Measurements from ENCODE around the gene SYMPK.
A peak's percentile ranks its signal among the peaks of the same experiment; 100 is the strongest.

SYMPK gene

DNA sequence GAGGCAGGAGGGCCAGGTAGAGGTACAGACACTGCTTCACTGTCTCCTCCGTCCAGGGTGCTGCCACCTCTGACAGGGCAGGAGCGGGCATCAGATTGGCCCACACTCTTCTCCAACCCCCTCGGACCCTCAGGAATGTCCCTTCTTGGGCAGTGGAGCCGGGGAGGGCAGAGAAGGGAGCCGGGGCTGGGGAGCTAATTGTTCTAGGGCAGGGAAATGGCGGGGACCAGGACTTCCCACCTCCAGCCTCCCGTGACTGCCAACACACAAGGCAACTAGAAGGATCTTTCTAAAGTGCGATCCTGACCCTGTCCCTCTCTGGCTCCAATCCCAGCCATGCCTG, 37.7 kb downstream of the SYMPK start:
- DNase-seq (ENCODE audit: low read depth), result no peak

DNA sequence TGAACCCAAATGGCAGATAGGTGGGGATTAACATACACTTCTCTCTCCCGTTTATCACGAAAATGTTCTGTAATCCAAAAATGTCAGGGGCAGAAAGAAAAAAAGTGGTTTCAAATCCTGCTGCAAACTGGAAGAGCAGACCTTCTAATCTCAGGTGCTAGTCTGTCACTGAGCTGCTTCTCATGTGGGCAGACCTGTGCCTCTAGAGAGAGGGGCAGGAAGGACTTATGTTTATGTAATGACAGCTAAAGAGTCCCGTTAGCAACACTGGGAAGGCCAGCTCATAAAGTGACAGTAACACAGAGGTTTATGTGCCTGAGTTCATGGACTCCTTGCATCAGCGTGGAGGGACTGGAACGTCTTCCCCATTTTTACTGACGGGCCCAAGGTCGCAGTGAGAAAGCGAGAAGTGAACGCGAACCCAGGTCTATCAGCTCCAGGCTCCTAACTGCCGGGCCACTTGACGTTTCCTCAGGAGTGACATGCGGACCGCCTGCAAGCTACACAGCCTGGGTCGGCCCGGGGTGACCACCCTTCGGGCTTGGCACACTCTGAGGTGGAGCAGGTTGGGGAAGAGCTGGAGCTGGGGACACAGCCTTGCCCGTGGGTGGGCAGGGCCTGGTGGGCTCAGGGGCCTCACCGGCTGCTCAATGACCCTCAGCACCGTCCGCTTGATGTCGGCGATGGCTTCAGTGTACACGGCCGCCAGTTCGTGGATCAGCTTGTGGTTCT, 38.2 kb downstream of the SYMPK start:
- no peak for DNase-seq (ENCODE audit: low read depth)

DNA sequence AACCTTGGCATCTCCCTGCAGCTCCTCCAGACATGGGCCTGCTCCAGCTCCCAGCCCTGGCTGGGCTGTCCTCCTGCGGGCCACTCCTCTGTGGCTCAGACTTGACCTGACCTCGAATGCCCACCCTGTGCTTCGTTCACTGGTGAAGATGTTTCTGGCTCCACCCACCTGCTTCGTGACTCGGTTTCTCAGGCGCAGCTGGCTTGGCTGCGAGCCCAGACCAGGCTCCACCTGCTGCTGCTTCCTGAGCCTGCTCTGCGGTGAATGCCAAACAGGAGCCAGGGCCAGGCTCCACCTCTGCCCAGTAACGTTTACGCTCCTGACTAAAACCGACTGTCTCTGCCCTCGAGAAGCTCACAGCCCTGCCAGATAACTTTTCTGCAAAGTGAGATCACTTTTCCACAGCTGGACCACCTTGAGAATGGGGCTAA, 38.9 kb downstream of the SYMPK start:
- DNase-seq (ENCODE audit: low read depth), result no peak

DNA sequence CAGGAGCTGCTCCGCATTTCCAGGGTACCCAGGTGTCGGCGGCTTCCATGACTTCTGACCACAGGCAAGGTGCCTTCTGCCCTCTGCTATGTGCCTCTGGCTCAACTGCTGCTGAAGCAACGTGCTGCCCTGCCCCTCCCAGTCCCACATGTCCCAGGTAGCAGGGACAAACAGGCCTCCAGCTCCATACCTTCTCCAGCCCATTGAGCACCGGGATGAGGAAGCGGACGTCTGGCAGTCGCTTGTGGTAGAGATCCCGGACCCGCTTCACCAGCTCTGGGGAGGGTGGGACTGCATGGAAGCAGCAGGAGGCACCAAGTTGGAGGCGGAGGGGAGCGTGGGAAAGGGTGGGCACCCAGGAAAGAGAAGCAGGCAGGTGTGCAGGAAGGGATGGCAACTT, 39.8 kb downstream of the SYMPK start:
- no peak for DNase-seq (ENCODE audit: low read depth)

DNA sequence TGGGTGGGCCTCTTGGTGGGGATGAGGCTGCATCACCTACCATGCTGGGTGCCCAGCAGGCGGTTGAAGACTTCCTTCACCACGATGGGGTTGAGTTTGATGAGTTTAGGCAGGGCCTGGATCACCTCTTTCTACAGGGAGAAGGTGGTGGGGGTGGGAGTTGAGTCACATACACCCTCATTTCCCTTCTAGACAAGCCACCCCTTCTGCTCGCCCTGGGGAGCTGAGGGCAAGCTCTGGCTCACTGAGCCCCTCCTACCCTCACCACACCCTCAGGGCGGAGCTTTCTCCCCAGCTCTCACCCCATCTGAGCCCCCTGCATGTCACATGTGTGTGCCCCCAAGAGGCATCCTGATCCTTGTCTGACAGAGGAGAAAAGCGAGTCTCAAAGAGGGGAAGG, 40.2 kb downstream of the SYMPK start:
- DNase-seq (ENCODE audit: low read depth), result no peak

DNA sequence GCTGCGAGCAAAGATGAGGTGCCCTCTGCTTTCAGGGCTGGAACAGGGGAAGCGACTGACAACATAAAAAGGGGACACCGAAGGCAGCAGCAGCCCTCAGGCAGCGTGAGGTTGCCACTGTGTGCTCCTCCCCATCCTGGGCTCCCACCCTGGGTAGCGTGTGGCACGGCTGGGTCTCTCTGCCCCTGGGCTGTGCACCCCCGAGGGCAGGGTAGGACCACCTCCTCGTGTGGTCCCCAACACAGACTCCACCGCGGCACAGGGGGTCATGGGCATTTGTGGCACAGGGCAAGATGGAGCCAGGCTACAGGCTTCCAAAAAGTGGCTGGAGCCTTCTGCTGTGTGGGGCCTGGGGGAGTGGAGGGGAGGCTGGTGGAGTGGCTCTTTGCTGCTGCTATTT, 41.4 kb downstream of the SYMPK start:
- no peak for DNase-seq (ENCODE audit: low read depth)

DNA sequence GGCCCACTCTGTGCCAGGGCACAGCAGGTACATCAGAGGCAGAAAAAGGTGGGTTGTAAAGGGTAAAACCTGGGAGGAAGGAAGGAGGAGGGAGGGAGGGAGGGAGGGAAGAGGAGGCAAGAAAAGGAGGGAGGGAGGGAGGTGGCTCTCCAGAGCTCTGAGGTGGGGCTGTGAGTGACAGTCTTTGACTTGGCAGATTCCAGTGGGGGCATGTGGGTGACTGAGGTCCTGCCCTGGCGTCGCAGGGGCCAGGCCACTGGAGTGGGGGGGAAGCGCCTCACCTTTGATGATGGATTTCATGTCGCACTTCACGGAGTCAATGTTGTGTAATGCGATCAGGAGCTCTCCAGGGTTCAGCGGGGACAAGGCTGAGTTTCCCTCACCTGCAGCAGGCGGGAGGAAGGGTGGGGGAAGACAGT, 41.8 kb downstream of the SYMPK start:
- DNase-seq (ENCODE audit: low read depth), result no peak

DNA sequence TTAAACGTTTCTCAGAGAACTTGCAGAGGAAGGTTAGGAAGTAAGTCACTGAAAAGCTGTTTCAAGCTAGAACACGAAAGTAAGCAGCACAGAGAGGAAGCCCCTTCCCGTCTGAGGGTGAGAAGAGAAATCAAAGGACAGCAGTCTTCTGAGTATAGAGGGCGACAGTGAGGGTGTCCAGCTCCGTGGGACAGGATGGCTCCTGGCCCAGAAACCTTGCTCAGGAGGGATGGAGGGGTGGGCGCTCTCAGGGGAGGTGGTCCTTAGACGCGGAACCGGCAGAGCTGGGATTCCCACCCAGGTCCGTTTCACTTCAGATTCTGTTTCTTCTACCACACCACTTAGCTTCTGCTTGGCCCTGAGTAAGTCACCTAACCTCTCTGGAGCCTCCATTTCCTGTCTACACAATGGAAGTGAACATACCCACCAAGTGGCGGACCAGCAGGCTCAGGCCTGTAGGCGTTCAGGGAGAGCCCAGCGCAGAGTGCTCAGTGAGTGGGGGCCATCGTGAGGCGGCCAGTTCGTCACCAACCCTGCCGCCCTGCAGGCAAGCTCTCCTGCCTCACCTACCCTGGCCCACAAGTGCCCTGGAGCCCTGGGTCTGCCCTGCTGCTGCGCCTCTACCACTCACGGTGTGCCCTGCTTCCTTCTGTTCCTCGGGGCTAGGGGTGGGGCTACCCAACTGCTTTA, 42.4 kb downstream of the SYMPK start:
- no peak for DNase-seq (ENCODE audit: low read depth)

DNA sequence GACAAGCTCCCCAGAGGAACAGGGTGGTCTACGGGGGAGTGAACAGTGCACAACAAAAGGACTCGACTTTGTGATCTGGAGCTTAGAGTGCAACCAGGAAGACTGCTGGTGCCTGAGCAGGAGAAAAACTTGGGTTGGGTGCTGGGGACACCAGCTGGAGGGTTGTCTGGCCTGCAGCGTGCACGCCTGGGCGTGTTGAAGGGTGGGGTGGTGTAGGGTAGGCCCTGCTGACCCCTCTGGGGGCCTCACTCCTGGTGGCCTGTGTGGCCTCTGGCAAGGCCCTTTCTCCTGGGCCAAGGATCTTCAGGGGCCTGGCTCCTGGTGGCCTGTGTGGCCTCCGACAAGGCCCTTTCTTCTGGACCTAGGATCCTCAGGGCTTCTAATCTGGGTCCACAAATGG, 43.2 kb downstream of the SYMPK start:
- no peak for DNase-seq (ENCODE audit: low read depth)

DNA sequence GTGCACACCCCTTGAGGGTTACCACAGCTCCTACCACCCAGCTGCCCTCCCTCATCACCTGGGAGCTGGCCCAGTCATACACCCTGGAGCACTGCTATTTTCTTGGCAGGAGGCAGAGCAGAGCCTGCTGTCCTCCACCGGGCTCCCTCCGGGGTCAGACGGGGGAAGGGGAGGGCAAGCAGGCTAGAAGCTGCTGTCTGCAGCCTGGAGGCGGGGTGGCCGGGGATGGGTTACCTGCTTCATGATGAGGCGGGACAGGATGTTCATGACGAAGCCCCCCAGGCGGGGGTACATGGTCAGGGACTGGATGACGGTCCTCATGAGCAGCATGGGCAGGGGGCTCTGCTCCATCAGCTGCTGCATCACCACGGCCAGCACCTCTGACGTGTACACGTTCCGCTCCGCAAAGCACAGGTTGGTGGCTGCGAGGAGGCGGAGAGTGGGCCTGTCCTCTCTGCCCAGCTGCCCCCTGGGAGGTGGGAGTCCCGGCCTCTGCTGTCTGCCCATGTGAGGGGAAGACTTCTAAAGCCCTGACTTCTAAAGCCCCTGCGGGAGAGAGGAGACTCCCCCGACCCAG, 45.1 kb downstream of the SYMPK start:
- no peak for DNase-seq (ENCODE audit: low read depth)

DNA sequence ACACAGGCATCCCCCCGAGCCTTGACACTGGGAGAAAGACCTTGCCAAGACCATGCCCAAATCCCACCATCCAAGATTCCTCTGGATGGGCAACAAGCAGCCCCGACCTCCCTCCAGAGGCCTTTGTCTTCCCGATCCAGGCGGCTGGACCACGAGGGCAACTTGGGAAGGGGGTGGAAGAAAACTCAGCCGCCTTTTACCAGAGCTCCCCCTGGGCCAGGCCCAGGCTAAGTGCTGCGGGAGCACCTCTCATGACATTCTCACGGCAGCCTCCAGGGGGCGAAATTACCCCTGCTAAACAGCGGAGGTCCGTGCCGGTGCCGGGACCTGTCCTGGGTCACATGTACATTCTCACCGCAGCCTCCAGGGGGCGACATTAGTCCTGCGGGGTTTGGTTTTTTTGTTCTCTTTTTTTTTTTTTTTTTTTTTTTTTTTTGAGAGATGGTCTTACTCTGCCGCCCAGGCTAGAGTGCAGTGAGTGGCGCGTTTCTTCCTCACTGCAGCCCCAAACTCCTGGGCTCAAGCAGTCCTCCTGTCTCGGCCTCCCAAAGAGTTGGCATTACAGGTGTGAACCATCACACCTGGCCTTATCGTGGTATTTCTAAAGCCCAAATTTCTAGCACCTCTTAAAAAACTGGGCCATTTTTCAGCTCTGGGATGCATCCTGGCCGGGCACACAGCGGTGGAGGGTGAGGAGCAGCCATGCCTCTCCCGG, 45.8 kb downstream of the SYMPK start:
- DNase-seq (ENCODE audit: low read depth), result peak; percentile 88

DNA sequence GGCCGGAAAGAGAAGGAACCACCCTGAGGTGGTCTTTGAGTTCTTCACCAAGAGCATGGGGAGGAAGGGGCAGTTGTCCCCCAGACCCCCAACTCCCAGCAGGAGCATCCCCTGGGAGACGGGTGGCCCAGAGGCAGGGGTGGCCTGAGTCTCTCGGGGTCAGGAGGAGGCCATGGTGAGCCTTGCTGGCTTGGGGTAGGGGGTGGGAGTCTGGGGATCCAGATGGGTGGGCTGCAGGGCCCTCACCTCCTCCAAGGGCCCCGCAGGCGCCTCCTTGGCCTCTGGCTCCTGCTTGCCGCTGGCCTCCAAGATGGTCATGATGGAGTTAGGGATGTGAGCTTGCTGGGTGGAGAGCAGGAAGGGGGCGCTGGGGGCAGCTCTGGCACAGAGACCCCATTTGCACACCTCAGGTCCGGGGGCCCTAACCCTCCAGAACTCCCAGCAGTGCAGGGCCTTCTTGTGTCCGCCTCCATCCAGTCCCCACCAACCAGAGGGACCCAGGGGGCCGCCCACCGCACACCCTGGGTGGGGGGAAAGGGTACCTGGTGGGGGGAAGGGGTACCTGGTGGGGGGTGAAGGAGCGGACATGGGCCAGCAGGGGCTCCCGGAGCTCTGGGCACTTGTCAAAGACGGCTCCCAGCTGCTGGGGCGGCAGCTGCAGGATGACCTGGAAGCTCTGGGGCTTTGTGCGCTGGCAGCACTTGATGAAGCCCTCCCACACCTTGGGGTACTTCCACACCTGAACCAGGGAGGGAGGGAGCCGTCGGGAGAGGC, 46.5 kb downstream of the SYMPK start:
- DNase-seq (ENCODE audit: low read depth), result no peak

DNA sequence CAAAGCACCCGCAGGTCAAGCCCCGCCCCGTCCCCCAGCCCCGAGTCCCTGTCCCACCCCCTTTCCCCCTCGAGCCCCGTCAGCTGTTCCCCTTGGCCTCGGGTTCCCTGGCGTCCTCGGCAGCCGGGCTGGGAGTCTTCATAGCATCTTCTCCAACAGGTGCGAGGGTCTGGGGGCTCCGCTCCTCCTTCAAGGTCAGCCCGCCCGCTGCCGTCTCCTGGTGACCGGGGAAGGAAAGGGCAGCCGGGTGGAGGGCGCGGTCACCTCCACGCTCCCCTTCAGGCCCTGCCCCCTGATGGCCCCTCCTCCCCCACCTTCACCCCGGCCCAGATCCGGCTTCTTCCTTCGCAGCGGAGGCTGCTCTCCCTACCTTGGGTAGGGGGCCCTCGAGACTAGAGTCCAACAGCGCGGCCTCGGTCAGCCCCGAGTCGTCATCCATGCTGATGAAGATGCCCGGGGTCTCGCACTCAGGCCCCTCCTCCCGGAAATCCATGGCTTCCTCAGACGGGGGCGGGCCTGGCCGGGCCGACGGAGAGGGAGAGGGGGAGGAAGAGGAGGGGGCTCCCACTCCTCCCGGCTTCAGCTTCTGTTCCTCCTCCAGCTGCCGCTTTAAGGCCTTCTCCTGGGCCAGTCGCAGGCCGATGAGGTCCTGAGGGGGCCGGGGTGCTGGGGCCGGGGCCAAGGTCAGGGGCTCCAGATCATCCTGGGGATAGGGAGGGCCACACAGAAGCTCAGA, 47.3 kb downstream of the SYMPK start:
- DNase-seq (ENCODE audit: low read depth), result no peak

DNA sequence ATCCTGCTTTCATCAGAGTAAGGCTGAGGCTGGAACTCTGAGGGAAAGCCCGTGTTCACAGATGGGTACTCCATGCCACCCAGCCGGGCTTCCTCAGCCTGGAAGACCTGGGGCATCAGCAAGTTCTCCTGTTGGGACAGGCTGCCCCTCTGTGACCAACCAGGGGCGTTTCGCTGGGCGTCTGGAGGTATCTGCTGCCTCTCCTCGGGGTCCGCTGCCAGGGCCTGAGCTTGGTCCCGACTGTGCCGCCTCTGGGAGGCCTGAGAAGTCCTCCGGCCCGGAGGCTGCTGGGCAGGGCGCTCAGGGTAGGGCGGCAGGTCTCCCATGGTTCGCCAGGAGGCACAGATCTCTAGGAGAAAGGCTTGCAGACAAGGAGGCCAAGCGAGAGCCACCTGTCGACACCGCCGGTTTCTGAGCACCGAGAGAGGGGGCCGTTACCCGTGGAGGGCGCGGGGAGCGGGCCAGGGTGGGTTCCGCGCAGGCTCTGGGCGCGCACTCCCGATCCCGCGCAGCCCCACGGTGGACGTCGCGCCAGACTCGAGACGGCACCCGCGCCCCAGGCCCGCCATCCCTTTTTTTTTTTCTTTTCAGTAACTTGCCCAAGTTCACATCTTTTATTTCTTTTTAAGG, 48.0 kb downstream of the SYMPK start, which contains the start of gene RSPH6A:
Gene RSPH6A (minus strand): TSS at position 458 of the 630 bp plus-strand sequence. CDS start 132 bp downstream, at position 326.
- no peak for DNase-seq (ENCODE audit: low read depth)

DNA sequence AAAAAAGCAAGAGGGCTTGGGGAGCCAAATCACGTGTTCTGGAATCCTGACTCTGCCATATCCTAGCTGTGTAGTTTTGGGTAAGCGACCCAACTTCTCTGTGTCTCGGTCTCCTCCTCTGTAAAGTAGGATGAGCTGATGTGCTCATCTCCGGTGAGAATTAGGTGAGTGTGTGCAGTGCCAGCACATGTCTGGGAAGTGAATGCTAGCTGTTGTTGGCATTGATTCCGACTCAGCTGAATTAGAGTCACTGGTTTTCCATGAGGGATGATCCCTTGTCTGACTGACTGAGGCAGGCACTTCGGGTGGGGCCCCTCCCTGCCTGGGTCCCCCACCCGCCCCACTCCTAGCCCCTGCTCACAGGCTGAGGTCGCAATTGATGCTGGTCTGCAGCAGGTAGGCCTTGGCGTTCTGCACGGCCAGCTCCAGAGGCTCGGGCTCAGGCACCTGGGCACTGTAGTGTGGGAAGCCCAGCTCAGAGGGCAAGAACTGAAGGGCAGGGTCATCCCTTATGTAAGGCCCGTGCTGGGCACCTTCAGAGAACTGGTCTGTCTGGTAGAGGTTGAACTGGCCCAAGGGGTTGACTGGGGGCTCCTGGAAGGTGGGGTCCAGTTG, 48.7 kb downstream of the SYMPK start:
- DNase-seq (ENCODE audit: low read depth), result no peak

DNA sequence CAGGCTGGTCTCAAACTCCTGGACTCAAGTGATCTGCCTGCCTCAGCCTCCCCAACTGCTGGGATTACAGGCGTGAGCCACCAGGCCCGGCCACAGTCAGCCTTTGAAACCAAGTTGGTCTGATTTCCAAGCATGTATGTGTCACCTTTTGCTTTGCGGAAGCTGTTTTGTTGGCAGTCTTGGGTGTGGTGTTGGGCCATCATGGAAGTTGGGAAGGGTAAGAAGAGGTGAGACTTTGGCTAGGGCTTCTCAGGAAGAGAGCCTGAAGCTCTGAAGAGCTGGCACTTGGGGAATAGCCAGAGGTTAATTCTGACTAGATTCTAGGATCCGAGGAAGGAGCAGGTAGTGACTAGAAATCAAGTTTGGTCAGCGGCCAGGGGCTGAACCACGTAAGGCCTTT, 50.6 kb downstream of the SYMPK start:
- no peak for DNase-seq (ENCODE audit: low read depth)

DNA sequence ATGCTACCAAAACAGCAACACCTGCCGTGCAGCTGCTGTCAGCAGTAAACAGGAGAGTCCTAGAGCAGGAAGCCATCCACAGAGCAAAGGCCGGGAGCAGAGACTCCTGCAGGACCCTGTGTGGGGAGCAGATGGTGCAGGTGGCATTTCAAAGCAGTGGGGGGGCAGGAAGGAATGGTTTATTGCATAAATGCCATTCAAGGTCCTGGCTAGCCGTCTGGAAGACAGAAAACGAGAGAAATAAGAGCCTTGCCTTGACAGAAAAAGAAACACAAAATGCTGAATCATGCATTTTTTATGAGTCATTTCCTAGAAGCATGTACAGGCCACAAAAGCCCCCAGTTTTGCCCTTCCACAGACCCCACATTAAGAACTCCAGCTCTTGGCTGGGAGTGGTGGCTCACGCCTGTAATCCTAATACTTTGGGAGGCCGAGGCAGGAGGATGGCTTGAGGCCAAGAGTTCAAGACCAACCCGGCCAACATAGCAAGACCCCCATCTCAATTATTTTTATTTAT, 53.2 kb downstream of the SYMPK start:
- DNase-seq (ENCODE audit: low read depth), result peak; percentile 86

DNA sequence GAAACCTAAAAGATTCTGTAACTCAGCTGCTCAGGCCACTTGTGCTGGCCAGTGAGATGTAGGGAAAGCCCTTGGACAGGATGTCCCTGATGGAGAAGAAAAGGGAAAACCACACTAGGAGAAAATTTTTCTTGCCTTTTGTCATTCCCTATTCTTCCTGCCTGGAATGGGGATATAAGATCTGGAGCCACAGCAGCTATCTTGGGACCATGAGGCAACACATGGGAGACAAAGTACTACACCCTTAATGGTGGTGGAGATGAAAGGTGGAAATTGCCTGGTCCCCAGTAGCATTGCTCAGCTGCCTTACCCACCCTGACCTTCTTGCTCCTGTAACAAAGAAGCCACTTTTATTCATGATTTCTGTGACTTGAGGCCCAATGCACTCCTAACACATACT, 57.2 kb downstream of the SYMPK start:
- no peak for DNase-seq (ENCODE audit: low read depth)

DNA sequence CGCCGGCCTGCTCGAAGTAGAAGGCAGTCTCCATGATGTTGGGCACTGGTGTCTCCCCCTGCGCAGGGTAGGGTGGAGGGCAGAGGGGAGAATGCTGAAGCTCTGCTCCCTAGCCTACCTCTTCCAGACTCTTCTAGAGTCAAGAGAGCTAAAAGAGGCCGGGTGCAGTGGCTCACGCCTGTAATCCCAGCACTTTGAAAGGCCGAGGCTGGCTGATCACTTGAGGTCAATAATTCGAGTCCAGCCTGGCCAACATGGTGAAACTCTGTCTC, 58.1 kb downstream of the SYMPK start:
- DNase-seq (ENCODE audit: low read depth), result no peak

Measured in iris pigment epithelial cell (primary cell).